Epithelial cell of esophagus (primary cell): ENCODE data around the gene TTC17.

ENCODE experiments used
- DNase-seq: peaks from one replicate; pipeline ENCODE4 v3.0.0; 2010; ENCODE audit warnings: low read depth
- H3K4me3 ChIP-seq: 2 replicates; pipeline ENCODE4 v1.5.1; 2011; ENCODE audit warnings: mild to moderate bottlenecking, low read length, control low read depth
- CTCF ChIP-seq: IDR thresholded peaks from 2 replicates; pipeline ENCODE4 v1.5.1; 2011; ENCODE audit warnings: low read depth, mild to moderate bottlenecking, low read length, control low read depth, inconsistent platforms; ENCODE audit not compliant: insufficient read depth; ENCODE audit errors: missing control alignments

TTC17 gene

GRCh38 chr11:43358801-43359421, at the start of gene TTC17:
Gene TTC17, plus strand, starts transcription at chr11:43358920. Its CDS starts 35 bp downstream, at chr11:43358955.
- no peak for TF ChIP-seq CTCF
- peak; percentile 95 for DNase-seq
- H3K4me3 ChIP-seq, result peak within 1 kb of the TSS; percentile 80

- peak within 1 kb of the TSS; percentile 88 for H3K4me3 ChIP-seq
- DNase-seq, result peak; percentile 97
- TF ChIP-seq CTCF, result peak; percentile 78
Measured at GRCh38 chr11:43311791-43312607, 46.7 kb upstream of the TTC17 start, which contains the start of gene API5. Gene API5, plus strand, starts transcription at chr11:43311996. Its CDS starts 132 bp downstream, at chr11:43312128.

- H3K4me3 ChIP-seq, result no peak overlapping the region
- DNase-seq, result no peak
- TF ChIP-seq CTCF, result no peak
Measured at GRCh38 chr11:43315966-43316365, 42.8 kb upstream of the TTC17 start.

GRCh38 chr11:43316451-43316850, 42.3 kb upstream of the TTC17 start:
- DNase-seq, result no peak
- H3K4me3 ChIP-seq, result no peak overlapping the region
- no peak for TF ChIP-seq CTCF

- TF ChIP-seq CTCF, result no peak
- H3K4me3 ChIP-seq, result no peak overlapping the region
- DNase-seq, result peak; percentile 96
Measured at GRCh38 chr11:43327987-43328386, 30.7 kb upstream of the TTC17 start.

- TF ChIP-seq CTCF, result no peak
- no peak overlapping the region for H3K4me3 ChIP-seq
- no peak for DNase-seq
Measured at GRCh38 chr11:43328482-43328881, 30.2 kb upstream of the TTC17 start.
